Bronchial epithelial cell (primary cell): ENCODE measurements around the gene NOP16. TPM values are rescaled to one million over a fixed set of nuclear protein-coding genes. Genes with fewer than 3 reads are reported as not detected.

Experiments used
- DNase-seq: peaks from one replicate; pipeline ENCODE4 v3.0.0-alpha.2; 2010; ENCODE audit warnings: low read depth
- FAIRE-seq: peaks from 2 replicates; lab custom pipeline; 2011; peaks lifted over from hg19 to GRCh38; lab: Jason Lieb, UNC
- H3K27me3 ChIP-seq: 2 replicates; pipeline ENCODE4 v1.5.1; 2011; ENCODE audit warnings: low read length; ENCODE audit not compliant: control insufficient read depth, insufficient read depth
- H3K36me3 ChIP-seq: 2 replicates; pipeline ENCODE4 v1.5.1; 2011; ENCODE audit warnings: low read length; ENCODE audit not compliant: control insufficient read depth, insufficient read depth
- H3K4me3 ChIP-seq: 2 replicates; pipeline ENCODE4 v1.5.1; 2011; ENCODE audit warnings: mild to moderate bottlenecking, low read depth, low read length, control low read depth
- CTCF ChIP-seq: IDR thresholded peaks from 2 replicates; pipeline ENCODE4 v1.5.1; 2011; ENCODE audit warnings: mild to moderate bottlenecking, moderate library complexity, low read length, control low read depth, inconsistent platforms; ENCODE audit not compliant: insufficient read depth, severe bottlenecking
- total RNA-seq: library from RNA; depleted of rRNA; stranded (reverse); fragments of >200 nt; gene quantifications from 2 replicates; pipeline ENCODE4 v1.2.1, GENCODE V29; 2014

The NOP16 gene
- total RNA-seq, 1 donor from 2014 or later: 36.1 TPM

- DNase-seq (no peak), FAIRE-seq (no peak)
- no peak for TF ChIP-seq CTCF
- H3K27me3 ChIP-seq: no peaks in the 10 kb centered on the region
- peaks cover 30% of the 10 kb centered on the region for H3K36me3 ChIP-seq
- H3K4me3 ChIP-seq: no peak overlapping the region
Measured at GRCh38 chr5:176383248-176383905, 5.0 kb downstream of the NOP16 start.

- Histone ChIP-seq H3K4me3 (no peak overlapping the region), H3K27me3 (no peaks in the 10 kb centered on the region), H3K36me3 (peaks cover 30% of the 10 kb centered on the region)
- FAIRE-seq: no peak
- no peak for DNase-seq
- TF ChIP-seq CTCF: no peak
Measured at GRCh38 chr5:176382721-176383120, 5.7 kb downstream of the NOP16 start.

GRCh38 chr5:176381979-176382378 lies 6.4 kb downstream of the NOP16 start:
- H3K4me3 ChIP-seq: no peak overlapping the region
- TF ChIP-seq CTCF: no peak
- DNase-seq (no peak), FAIRE-seq (no peak)
- no peaks in the 10 kb centered on the region for H3K27me3 ChIP-seq
- H3K36me3 ChIP-seq: peaks cover 30% of the 10 kb centered on the region

DNA sequence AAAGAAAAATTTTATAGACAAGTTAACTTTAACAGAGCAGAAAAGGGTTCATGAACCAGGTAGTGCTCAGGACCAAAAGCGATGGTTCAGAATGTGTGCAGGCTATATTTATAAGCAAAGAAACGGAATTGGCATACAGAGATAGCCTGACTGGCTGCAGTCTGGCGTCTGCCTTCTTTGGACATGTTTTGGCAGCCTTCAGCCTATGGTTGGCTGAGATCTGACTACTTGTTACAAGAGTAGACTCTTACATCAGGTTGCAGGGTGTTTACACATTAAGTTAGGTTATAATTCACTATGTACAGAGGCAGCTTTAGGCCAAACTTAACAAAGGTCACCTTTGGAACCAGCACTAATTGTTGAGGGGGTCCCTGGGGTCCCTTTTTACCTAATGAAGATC lies 7.0 kb downstream of the NOP16 start:
- Histone ChIP-seq H3K36me3 (peaks cover 26% of the 10 kb centered on the region), H3K27me3 (no peaks in the 10 kb centered on the region), H3K4me3 (no peak overlapping the region)
- DNase-seq (no peak), FAIRE-seq (no peak)
- no peak for TF ChIP-seq CTCF

DNA sequence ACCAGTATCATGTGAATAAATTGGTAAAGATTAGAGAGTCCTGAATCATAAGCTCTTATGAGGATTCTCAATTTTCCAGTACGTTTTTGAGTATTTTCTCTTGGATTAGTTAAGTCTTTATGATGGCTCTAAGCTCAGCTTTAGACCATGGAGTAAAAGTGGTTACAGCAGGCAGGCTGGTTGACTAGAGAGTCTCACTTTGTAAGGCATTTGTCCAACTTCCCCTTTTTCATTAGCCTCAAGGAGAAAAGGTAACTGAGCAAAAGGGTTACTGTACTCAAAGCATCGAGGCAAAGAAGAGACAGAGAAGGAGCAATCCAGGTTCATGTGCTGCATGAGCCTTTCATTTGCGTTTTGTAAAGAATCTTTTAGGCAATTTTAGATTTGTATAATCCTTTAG lies 8.5 kb downstream of the NOP16 start:
- peaks cover 18% of the 10 kb centered on the region for H3K36me3 ChIP-seq
- no peak for FAIRE-seq

More for the DNA sequence above, 8.5 kb downstream of the NOP16 start:
- Histone ChIP-seq H3K27me3 (no peaks in the 10 kb centered on the region), H3K4me3 (no peak overlapping the region)
- no peak for TF ChIP-seq CTCF
- no peak for DNase-seq
